ENCODE measurements around the gene THAP9. TPM values are rescaled to one million over a fixed set of nuclear protein-coding genes. Genes with fewer than 3 reads are reported as not detected.
"Not testable (repeated sequence)": the region's sequence is repeated elsewhere in the genome, so short reads cannot be mapped to it uniquely, and the experiment has no call there.

THAP9 gene
- total RNA-seq, 2 experiments from 2014 or later: 3.1 to 3.3 TPM

DNA sequence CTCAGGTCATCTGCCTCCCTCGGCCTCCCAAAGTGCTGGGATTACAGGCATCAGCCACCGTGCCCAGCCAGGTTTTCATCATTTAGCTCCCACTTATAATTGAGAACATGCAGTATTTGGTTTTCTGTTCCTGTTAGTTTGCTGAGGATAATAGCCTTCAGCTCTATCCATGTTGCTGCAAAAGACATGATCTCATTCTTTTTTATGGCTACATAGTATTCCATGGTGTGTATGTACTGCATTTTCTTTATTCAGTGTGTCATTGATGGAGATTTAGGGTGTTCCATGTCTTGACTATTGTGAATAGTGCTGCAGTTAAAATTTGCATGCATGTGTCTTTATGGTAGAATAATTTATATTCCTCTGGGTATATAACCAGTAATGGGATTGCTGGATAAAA, 13.4 kb downstream of the THAP9 start:
- not testable (repeated sequence) for H3K4me3 Mint-ChIP-seq; H3K9me3 Mint-ChIP-seq (ENCODE audit: insufficient read depth); DNase-seq; ATAC-seq; H3K27me3 Mint-ChIP-seq (ENCODE audit: low read depth); H3K4me1 Mint-ChIP-seq (ENCODE audit: low read depth); H3K27ac Mint-ChIP-seq
- ChIA-PET POLR2A (interaction anchor here (0.5 to 1.2 kb wide), 2 partner anchors 11 to 366 kb away, joined by 3 read pairs; no protein-coding TSS in a partner anchor), CTCF (interaction anchor here (1.1 kb wide), 1 partner anchor 8 kb away, joined by 3 read pairs; no protein-coding TSS in a partner anchor)
- H3K36me3 Mint-ChIP-seq (ENCODE audit: low read depth): peaks cover 27% of the 10 kb centered on the region

DNA sequence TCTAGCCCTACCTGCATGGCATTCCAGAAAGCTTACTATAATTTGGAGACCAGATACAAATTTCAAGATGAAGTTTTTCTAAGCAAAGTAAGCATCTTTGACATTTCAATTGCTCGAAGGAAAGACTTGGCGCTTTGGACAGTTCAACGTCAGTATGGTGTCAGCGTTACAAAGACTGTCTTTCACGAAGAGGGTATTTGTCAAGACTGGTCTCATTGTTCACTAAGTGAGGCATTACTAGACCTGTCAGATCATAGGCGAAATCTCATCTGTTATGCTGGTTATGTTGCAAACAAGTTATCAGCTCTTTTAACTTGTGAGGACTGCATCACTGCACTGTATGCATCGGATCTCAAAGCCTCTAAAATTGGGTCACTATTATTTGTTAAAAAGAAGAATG, 17.6 kb downstream of the THAP9 start:
- ChIA-PET POLR2A (no interaction called here), CTCF (no interaction called here)
- Mint-ChIP-seq H3K4me3 (no peak overlapping the region), H3K9me3 (ENCODE audit: insufficient read depth) (no peaks in the 10 kb centered on the region), H3K27ac (no peak overlapping the region), H3K4me1 (ENCODE audit: low read depth) (no peaks in the 10 kb centered on the region), H3K36me3 (ENCODE audit: low read depth) (peaks cover 29% of the 10 kb centered on the region), H3K27me3 (ENCODE audit: low read depth) (no peaks in the 10 kb centered on the region)
- no peak for ATAC-seq
- no peak for DNase-seq

DNA sequence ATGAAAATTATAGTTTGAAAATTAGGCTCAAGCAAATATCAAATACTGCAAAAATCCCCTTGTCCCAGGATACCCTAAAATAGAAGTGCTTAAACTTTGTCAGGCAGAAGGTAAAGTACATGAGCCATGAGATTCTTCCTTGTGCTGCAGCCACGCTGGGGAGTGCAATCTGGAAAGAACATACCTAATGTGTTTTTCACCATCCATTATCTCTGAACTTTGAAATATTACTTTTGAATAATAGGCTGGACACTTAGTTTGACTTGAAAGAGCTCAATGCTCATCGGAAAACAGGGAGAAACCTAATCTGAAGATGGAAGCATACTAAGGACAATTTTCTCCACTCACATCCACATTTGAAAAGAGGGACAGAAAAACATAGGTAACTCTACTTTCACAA, 18.9 kb downstream of the THAP9 start:
- no peak overlapping the region for H3K27ac Mint-ChIP-seq
- ATAC-seq (no peak), DNase-seq (no peak)
- H3K9me3 Mint-ChIP-seq (ENCODE audit: insufficient read depth): no peaks in the 10 kb centered on the region
- H3K4me1 Mint-ChIP-seq (ENCODE audit: low read depth): no peaks in the 10 kb centered on the region
- no peaks in the 10 kb centered on the region for H3K27me3 Mint-ChIP-seq (ENCODE audit: low read depth)
- ChIA-PET POLR2A (no interaction called here), CTCF (no interaction called here)
- H3K36me3 Mint-ChIP-seq (ENCODE audit: low read depth): peaks cover 32% of the 10 kb centered on the region
- H3K4me3 Mint-ChIP-seq: no peak overlapping the region

DNA sequence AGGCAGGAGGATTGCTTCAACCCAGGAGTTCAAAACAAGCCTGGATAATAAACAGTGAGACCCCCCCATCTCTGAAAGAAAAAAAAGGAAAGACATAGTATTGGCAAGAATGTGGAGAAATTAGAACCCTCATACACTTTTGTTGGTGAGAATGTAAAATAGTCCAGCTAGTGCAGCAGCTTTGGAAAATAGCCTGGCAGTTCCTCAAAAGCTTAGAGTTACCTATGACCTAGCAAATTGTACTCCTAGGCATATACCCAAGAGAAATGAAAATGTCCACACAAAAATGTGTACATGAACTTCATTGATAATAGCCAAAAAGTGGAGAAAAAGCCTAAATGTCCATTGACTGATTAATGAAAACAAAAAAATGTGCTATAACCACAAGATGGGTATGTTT, 21.3 kb downstream of the THAP9 start:
- POLR2A ChIA-PET: no interaction called here
- Mint-ChIP-seq H3K9me3 (ENCODE audit: insufficient read depth) (no peaks in the 10 kb centered on the region), H3K27ac (no peak overlapping the region), H3K4me3 (no peak overlapping the region), H3K36me3 (ENCODE audit: low read depth) (peaks cover 25% of the 10 kb centered on the region), H3K4me1 (ENCODE audit: low read depth) (no peaks in the 10 kb centered on the region), H3K27me3 (ENCODE audit: low read depth) (no peaks in the 10 kb centered on the region)
- no peak for DNase-seq
- no peak for ATAC-seq
- CTCF ChIA-PET: no interaction called here

- Mint-ChIP-seq H3K4me3 (no peak overlapping the region), H3K9me3 (ENCODE audit: insufficient read depth) (no peaks in the 10 kb centered on the region), H3K4me1 (ENCODE audit: low read depth) (peaks cover 3% of the 10 kb centered on the region), H3K36me3 (ENCODE audit: low read depth) (peaks cover 53% of the 10 kb centered on the region), H3K27ac (no peak overlapping the region), H3K27me3 (ENCODE audit: low read depth) (no peaks in the 10 kb centered on the region)
- ATAC-seq: no peak
- POLR2A ChIA-PET: no interaction called here
- DNase-seq: no peak
- CTCF ChIA-PET: interaction anchor here (1.3 kb wide), 1 partner anchor 31 kb away, joined by 3 read pairs; no protein-coding TSS in a partner anchor
Measured at GRCh38 chr4:82930848-82931755, 30.6 kb downstream of the THAP9 start.

- ChIA-PET CTCF (no interaction called here), POLR2A (no interaction called here)
- H3K36me3 Mint-ChIP-seq (ENCODE audit: low read depth): peaks cover 63% of the 10 kb centered on the region
- no peak overlapping the region for H3K27ac Mint-ChIP-seq
- no peaks in the 10 kb centered on the region for H3K9me3 Mint-ChIP-seq (ENCODE audit: insufficient read depth)
- no peaks in the 10 kb centered on the region for H3K27me3 Mint-ChIP-seq (ENCODE audit: low read depth)
- no peak for DNase-seq
- H3K4me3 Mint-ChIP-seq: no peak overlapping the region
- no peaks in the 10 kb centered on the region for H3K4me1 Mint-ChIP-seq (ENCODE audit: low read depth)
- ATAC-seq: no peak
Measured at GRCh38 chr4:82934441-82934840, 33.9 kb downstream of the THAP9 start.

DNA sequence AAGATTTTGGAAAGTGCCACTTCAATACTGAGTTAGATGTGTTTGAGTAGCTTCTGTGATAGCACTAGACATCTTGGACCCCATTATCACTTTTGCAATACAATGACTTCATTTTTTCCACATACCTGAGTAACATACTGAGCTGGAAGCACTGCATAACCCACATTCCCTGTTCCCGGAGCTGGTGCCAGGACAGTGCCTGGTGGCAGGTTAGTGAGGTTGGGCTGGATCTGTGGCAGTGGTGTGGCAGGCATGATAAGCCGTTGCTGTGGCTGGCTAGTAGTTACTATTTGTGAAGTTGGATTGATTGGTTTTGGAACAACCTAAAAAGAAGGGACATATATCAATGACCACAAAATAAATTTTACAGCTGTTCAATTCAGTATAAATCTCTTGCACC, 38.9 kb downstream of the THAP9 start:
- ChIA-PET POLR2A (no interaction called here), CTCF (interaction anchor here (0.9 to 1.7 kb wide), 4 partner anchors 14 to 87 kb away, joined by 3 to 5 read pairs (median 4); no protein-coding TSS in a partner anchor)
- ATAC-seq: no peak
- H3K36me3 Mint-ChIP-seq (ENCODE audit: low read depth): peaks cover 63% of the 10 kb centered on the region
- no peak overlapping the region for H3K27ac Mint-ChIP-seq
- H3K4me3 Mint-ChIP-seq: no peak overlapping the region
- DNase-seq: no peak
- no peaks in the 10 kb centered on the region for H3K9me3 Mint-ChIP-seq (ENCODE audit: insufficient read depth)
- no peaks in the 10 kb centered on the region for H3K27me3 Mint-ChIP-seq (ENCODE audit: low read depth)
- H3K4me1 Mint-ChIP-seq (ENCODE audit: low read depth): no peaks in the 10 kb centered on the region

GRCh38 chr4:82947498-82947897, 47.0 kb downstream of the THAP9 start:
- CTCF ChIA-PET: no interaction called here
- peaks cover 40% of the 10 kb centered on the region for H3K36me3 Mint-ChIP-seq (ENCODE audit: low read depth)
- H3K27me3 Mint-ChIP-seq (ENCODE audit: low read depth): no peaks in the 10 kb centered on the region
- POLR2A ChIA-PET: no interaction called here
- ATAC-seq (no peak), DNase-seq (no peak)
- no peaks in the 10 kb centered on the region for H3K9me3 Mint-ChIP-seq (ENCODE audit: insufficient read depth)
- H3K4me1 Mint-ChIP-seq (ENCODE audit: low read depth): no peaks in the 10 kb centered on the region
- H3K4me3 Mint-ChIP-seq: no peak overlapping the region
- H3K27ac Mint-ChIP-seq: no peak overlapping the region

DNA sequence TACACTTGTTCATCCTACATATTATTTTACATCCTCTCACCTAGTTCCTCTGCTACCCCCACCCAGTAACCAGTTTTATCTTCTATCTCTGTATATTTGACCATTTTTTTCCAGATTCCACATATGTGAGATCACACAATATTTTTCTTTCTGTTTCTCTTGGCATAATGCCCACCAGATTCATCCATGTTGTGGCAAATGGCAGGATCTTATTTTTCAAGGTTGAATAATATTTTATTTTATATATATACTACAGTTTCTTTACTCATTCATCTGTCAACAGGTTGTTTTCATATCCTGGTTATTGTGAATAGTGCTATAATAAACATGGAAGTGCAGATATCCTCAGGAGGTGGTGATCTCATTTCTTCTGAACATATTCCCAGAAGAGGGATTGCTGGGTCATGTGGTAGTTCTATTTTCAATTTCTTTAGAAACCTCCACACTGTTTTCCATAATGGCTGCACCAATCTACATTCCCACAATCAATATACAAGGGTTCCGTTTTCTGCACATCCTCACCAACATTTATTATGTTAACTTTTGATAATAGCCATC, 48.2 kb downstream of the THAP9 start:
- ATAC-seq: no peak
- Mint-ChIP-seq H3K36me3 (ENCODE audit: low read depth) (peaks cover 40% of the 10 kb centered on the region), H3K4me3 (no peak overlapping the region), H3K27me3 (ENCODE audit: low read depth) (no peaks in the 10 kb centered on the region), H3K4me1 (ENCODE audit: low read depth) (no peaks in the 10 kb centered on the region), H3K27ac (no peak overlapping the region), H3K9me3 (ENCODE audit: insufficient read depth) (no peaks in the 10 kb centered on the region)
- ChIA-PET POLR2A (no interaction called here), CTCF (no interaction called here)
- DNase-seq: no peak

- Mint-ChIP-seq H3K36me3 (ENCODE audit: low read depth) (peaks cover 46% of the 10 kb centered on the region), H3K4me1 (ENCODE audit: low read depth) (no peaks in the 10 kb centered on the region), H3K9me3 (ENCODE audit: insufficient read depth) (no peaks in the 10 kb centered on the region), H3K27me3 (ENCODE audit: low read depth) (no peaks in the 10 kb centered on the region), H3K4me3 (no peak overlapping the region), H3K27ac (no peak overlapping the region)
- ATAC-seq (no peak), DNase-seq (no peak)
- POLR2A ChIA-PET: no interaction called here
- CTCF ChIA-PET: interaction anchor here (0.6 to 1.2 kb wide), 3 partner anchors 9 to 27 kb away, joined by 3 read pairs; no protein-coding TSS in a partner anchor
Measured at GRCh38 chr4:82951196-82951595, 50.7 kb downstream of the THAP9 start.

DNA sequence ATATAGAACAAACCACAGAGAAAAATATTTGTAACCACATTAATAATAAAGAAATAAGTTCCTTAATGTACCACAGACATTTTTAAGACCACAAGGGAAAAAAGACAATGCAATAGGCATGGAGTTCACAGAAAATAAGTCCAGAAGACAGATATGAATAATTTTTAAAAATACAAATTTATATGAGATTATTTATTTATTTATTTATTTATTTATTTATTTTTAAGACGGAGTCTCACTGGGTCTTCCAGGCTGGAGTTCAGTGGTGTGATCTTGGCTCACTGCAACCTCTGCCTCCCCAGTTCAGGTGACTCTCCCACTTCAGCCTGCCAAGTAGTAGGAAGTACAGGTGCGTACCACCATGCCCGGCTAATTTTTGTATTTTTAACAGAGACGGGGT, 53.7 kb downstream of the THAP9 start:
- Mint-ChIP-seq H3K27ac (no peak overlapping the region), H3K9me3 (ENCODE audit: insufficient read depth) (no peaks in the 10 kb centered on the region)
- CTCF ChIA-PET: no interaction called here

GRCh38 chr4:82957045-82957444, 56.5 kb downstream of the THAP9 start:
- ATAC-seq: no peak
- H3K27me3 Mint-ChIP-seq (ENCODE audit: low read depth): no peaks in the 10 kb centered on the region
- POLR2A ChIA-PET: no interaction called here
- CTCF ChIA-PET: no interaction called here
- H3K4me3 Mint-ChIP-seq: no peak overlapping the region
- DNase-seq: no peak
- H3K4me1 Mint-ChIP-seq (ENCODE audit: low read depth): peaks cover 12% of the 10 kb centered on the region
- H3K27ac Mint-ChIP-seq: peak overlapping the region; percentile 67
- H3K9me3 Mint-ChIP-seq (ENCODE audit: insufficient read depth): no peaks in the 10 kb centered on the region
- H3K36me3 Mint-ChIP-seq (ENCODE audit: low read depth): peaks cover 52% of the 10 kb centered on the region

More for the DNA sequence above, 53.7 kb downstream of the THAP9 start:
- POLR2A ChIA-PET: no interaction called here
- Mint-ChIP-seq H3K4me3 (no peak overlapping the region), H3K27me3 (ENCODE audit: low read depth) (no peaks in the 10 kb centered on the region), H3K4me1 (ENCODE audit: low read depth) (peaks cover 12% of the 10 kb centered on the region), H3K36me3 (ENCODE audit: low read depth) (peaks cover 45% of the 10 kb centered on the region)
- DNase-seq: no peak
- no peak for ATAC-seq
